Activated T-cell treated with anti-CD3 and anti-CD28 coated beads for 1 hour (primary cell): Measurements from ENCODE around the gene DIRAS3.
"Not testable (repeated sequence)": the region's sequence is repeated elsewhere in the genome, so short reads cannot be mapped to it uniquely, and the experiment has no call there.

Experiments
- DNase-seq: peaks from one replicate; pipeline ENCODE4 v3.0.0-alpha.2; 2020; ENCODE audit warnings: low read depth

DIRAS3 gene, protein sequence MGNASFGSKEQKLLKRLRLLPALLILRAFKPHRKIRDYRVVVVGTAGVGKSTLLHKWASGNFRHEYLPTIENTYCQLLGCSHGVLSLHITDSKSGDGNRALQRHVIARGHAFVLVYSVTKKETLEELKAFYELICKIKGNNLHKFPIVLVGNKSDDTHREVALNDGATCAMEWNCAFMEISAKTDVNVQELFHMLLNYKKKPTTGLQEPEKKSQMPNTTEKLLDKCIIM

DNA sequence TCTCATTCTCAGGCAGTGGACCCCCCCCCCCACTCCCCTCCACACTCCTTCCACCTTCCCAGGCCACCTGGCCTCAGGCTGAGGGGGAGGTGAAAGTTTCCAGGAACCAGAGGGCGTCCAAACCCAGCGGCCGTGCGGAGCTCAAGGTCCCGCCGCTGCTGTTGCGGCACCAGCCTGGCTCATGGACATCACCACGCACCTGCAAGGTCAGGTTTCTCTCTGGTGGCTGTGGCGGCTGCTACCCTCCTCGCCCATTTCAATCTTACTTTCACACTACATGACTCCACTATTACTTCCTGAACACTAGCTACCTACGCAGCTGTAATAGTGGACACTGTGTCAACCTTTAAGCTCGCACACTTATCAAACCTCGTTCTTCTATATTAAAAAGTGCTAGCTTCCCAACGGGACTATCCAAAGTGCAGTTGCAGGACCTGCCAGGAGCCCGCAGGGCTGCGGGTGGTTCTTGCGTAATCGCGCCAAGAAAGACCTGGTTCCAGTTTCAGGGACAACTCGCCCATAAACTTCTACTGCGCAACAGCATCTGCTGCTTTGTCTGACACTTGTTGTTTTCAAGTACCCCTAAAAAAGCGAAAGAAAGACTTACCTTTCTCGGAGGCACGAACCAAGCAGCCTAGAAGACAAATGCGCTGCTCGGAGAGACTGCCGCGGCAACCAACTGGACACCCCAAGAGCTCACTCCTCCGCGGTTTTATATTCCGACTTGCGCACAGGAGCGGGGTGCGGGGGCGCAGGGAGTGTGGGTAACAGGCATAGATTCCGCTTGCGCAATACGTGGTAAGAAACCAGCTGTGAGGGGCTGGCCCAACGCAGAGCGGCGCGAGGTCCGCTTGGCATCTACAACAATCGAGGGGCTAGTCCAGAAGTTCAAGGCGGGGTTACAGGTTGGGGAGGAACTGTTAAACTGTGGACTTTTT, at the start of gene DIRAS3:
TSS of gene DIRAS3 (minus strand) at position 687 of the 938 bp plus-strand sequence. CDS start 3,330 bp downstream, outside the sequence.
- no peak for DNase-seq

DNA sequence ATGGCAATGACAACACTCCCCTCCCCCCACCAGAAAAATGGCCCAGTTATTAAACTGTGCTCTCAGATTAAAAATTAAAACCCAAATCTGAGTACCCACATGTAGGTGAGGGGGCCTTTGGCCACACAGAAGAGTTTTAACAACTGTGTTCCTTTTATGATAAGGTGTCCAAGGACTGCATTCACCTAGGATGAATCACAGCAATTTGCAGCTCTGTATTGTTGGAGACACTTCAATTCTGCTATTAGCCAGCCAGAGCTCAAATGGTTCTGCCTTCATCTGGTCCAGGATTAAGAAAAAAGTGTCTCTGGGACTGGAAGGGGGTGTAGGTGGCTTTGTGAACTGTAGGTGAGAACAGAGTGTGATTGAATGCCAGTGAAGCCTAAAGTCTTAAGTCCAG, 43.3 kb upstream of the DIRAS3 start:
- no peak for DNase-seq

DNA sequence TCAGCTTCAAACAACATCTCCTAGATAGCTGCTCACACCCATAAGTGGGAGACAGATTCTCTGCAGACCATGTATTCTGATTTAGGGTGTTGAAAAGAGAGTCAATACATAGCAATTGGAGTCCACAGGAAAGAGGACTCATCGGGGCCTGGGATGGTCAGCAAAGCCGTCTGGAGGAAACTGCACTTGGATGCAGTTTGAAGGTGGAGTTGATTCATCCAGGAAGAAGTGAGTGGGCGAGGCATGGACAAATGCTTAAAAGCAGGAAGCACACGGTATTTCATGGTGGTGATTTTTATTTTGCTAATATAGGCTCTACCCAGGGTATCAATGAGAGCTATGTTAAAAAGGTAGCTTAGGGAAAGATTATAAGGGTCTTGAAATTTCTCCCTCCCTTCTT, 36.8 kb upstream of the DIRAS3 start:
- DNase-seq, result no peak

DNA sequence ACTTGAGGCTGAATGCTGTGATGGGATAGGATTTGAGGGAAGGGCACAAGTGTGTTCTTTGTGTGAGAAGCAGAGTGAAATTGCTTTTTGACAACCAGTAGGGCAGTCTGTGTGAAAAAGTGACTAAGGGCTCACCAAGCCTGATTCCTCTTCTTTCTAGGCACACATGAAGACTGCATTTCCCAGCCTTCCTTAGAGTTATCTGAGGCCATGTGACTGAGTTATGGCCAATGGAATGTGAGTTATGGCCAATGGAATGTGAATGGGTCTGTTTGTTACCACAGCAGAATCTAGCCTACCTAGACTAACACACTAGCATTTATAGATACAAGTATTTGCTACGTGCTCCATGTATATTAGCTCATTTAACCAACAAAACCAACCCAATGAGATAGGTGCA, 35.3 kb upstream of the DIRAS3 start:
- DNase-seq, result no peak

DNA sequence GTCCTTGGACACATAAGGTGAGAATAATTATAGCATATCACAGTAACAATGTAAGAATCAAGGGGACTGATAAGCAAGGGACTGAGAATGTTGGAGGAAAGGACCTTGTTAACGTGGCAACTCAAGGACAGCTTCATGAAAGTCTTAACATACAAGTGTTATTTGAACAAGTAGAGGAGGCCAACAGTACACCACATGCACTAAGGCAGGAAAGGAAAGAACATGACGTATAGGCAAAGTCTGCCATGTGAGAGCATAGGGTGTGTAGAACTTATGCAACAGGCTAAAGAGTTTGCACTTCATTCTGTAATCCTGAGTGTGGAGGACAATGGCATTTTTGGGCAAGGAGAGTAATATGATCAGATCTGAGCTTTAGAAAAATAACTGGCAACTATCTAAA, 33.3 kb upstream of the DIRAS3 start:
- DNase-seq, result no peak

DNA sequence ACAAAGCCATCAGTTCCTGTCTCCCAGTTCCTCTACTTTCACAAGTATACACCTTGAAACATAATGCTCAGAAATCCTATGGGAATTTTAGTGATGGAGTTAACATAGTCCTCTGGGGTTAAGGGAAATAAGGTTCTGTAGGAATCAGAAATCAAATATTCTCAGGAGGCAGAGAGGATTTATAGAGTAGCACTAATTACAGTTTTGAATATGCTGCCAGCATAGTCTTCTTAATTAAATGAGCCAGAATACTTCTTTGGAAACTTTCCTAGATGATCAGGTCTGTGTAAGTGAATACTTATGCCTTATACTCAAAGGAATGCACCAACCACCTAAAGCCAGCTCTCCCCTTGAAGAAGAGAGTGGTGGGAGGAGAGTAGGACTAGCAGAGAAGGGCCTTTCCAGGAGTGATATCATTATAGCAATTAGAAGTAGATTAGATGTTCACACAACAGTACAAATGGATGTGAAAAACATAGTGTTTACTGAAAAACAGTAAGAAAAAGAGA, 31.4 kb upstream of the DIRAS3 start:
- no peak for DNase-seq

DNA sequence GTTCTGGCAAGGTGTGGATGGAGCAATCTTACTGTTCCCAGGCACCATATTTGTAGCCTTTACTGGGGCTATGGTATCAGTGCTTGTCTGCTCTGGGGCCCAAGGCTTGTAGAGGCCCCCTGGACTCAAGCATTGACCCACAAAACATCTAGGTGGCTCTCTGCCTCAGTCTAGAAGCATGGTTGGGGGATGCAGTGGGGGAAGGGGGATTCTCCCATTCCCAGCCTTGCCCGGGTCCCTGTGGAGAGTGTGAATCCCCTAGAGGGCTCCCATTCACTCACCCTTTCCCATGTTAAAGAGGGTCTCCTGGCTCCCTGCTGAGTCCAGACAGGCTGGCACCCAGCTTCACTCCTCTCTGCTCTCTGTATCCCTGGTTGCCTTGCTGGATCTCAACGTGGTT, 28.2 kb upstream of the DIRAS3 start:
- no peak for DNase-seq

DNA sequence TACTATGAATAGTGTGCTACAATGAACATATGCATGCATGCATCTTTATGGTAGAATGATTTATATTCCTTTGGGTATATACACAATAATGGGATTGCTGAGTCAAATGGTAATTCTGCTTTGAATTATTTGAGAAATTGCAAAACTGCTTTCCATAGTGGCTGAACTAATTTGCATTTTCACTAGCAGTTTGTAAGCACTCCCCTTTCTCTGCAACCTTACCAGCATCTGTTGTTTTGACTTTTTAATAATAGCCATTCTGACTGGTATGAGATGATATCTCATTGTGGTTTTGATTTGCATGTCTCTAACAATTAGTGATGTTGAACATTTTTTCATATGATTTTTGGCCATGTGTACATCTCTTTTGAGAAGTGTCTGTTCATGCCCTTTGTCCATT, 24.0 kb upstream of the DIRAS3 start:
- no peak for DNase-seq

DNA sequence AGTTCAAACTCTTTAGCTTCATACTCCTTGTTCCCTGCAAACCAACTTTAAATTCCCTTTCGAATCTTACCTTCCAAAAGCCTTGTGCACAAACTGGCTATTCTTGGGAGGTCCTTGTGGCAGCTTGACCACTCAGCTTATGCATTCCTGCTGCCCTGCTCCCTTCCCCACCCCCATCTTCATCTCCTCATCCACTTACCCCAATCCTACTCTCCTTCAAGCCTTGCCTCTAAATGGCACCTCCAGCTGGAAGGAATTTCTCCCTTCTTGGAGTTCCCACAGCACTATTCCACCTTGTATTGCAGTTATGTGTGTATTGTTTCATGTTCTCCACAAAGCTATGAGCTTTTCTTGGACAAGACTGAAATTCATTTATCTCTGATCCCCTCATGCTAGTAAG, 15.3 kb upstream of the DIRAS3 start:
- DNase-seq, result no peak

DNA sequence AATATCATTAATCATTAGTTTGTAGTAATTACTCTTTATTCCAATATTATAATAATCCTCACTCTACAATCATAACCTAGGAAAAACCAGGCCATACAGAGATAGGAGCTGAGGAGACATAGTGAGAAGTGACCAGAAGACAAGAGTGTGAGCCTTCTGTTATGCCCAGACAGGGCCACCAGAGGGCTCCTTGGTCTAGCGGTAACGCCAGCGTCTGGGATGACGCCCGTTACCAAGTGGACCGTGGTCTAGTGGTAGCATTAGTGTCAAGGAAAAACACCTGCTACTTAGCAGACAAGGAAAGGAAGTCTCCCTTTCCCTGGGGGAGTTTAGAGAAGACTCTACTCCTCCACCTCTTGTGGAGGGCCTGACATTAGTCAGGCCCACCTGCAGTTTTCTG, 7.6 kb upstream of the DIRAS3 start:
- not testable (repeated sequence) for DNase-seq

DNA sequence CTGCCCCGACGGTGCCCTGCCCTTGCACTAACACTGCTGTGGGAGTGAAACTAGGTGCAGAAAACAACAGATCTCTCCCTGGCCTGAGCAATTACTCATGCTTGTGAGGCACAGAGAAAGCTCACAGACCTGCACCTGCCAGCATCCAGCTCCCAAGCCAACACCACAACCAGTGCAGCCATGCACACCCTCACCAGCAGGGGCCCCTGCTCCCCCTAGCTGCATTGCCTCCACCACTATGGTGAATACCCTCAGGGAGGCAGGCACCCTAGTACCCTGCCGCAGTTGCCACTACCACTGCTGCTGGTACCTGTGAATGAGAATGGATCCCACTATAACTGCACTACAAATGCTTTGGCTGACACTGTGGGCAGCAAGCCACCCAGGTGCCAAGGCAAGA, 7.1 kb upstream of the DIRAS3 start:
- DNase-seq, result no peak

DNA sequence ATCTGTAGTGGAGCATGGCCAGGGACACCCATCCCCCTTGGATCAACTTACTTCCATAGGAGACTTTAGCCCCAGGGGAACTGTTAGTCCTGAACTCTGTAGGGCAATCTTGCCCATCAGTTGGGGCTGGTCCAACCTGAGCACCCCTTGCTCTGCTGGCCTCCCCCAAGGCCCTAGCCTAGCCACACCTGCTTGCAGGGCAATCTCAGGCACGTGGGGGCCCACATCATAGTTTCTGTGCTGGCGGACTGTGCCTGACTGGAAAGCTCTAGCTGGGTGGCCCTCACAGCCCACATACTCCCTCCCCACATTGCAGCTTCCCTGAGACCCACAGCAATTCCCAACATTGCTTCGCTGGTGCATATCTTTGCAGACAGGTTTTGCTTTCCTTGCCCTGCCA, 6.6 kb upstream of the DIRAS3 start:
- DNase-seq, result no peak

DNA sequence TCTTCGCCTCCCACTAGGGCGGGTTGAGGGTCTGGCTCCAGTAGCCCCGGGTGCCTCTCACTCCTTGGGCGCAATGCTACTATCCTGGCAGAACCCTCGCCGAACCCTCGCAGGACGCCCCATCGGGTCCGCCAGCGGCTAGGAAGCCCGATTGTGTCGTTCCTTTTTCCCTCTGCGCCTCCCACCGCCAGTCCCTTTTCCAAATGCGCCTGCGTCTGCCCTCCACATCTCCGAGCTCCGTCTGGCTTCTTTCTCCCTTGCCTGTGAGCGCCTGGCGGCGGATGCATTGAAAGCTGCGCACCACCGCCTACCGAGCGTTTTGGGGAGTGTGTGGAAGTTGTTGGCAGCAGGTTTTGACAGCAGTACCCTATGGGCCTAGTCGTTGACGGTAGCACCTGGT, 1.0 kb upstream of the DIRAS3 start:
- DNase-seq, result no peak

DNA sequence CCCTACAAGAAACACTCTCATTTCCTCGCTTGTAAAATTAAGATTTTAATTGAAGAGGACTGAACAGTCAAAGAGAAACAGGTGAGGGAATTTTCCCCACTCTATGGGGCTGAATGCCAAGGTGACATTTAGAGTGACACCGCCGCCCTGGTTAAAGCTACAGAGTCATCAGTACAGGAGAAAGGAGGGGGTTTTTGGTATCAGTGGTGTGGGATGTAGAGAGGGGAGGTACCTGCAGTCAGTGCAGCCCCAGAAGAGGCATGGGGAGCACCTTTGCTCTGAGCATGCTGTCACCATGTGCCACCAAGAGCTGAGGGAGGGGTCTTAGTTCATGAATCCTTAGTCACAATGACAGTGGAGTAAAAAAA, 2.8 kb downstream of the DIRAS3 start:
- DNase-seq, result no peak

DNA sequence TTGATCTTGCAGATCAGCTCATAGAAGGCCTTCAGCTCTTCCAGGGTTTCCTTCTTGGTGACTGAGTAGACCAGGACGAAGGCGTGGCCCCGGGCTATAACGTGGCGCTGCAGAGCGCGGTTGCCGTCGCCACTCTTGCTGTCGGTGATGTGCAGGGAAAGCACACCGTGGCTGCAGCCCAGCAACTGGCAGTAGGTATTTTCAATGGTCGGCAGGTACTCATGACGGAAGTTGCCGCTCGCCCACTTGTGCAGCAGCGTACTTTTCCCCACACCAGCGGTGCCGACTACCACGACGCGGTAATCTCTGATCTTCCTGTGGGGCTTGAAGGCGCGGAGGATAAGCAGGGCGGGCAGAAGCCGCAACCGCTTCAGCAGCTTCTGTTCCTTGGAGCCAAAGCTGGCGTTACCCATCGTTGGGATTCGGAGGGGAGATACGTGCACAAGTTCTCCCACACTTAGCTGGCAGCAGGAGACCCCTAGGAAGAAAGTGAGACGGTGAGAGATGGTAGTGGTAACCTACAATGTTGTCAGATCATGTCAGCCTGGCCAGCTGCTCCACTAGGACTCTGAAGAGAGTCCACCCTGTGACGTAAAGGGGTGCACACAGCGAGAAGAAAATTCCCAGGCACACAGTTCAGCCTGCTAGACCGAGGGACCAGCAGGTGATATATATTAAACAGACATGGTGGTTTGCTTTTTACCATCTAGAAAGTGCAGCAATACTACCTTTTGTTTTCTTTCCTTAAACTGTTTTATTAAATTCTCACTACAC, 3.4 kb downstream of the DIRAS3 start:
- DNase-seq, result no peak

DNA sequence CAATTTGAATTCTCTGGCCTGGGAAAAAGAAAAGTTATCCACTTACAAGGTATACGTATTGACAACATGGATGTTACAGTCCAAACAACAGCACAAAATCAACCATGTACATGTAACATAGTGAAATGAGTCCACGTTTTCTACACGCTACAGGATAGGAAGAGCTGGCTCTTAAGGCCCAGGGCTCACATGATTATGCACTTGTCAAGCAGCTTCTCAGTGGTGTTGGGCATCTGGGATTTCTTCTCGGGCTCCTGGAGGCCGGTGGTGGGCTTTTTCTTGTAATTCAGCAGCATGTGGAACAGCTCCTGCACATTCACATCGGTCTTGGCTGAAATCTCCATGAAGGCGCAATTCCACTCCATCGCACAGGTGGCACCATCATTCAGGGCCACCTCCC, 4.0 kb downstream of the DIRAS3 start:
- no peak for DNase-seq

DNA sequence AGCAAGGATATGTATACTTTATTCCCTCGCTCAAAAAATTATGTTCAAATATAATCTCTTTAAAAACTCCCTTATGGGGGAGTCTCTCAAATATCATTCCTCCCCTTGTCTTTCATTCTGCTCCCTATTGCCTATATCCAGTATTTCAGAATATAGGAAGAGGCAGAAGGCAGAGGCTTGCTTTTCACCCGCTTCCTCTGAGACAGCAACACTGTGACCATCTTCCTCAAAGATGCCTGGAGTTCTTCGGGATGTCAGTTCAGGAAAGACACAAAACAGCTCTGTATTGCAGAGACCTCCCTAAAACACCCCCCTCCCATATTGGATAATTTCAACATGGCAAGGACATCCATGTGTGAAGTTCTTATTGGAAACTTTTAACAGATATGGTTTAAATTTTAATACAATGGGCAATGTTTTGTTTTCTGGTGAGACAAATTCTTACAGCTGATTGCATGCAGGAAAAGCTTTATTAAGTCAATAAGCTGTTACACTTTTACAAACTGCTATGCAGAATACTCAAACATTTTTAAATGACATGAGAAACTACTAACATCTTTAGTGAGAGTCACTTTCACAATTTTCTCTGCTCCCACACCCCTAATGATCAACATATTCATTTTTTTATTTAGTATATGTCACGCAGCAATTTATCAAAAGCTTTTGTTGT, 4.8 kb downstream of the DIRAS3 start:
- no peak for DNase-seq

DNA sequence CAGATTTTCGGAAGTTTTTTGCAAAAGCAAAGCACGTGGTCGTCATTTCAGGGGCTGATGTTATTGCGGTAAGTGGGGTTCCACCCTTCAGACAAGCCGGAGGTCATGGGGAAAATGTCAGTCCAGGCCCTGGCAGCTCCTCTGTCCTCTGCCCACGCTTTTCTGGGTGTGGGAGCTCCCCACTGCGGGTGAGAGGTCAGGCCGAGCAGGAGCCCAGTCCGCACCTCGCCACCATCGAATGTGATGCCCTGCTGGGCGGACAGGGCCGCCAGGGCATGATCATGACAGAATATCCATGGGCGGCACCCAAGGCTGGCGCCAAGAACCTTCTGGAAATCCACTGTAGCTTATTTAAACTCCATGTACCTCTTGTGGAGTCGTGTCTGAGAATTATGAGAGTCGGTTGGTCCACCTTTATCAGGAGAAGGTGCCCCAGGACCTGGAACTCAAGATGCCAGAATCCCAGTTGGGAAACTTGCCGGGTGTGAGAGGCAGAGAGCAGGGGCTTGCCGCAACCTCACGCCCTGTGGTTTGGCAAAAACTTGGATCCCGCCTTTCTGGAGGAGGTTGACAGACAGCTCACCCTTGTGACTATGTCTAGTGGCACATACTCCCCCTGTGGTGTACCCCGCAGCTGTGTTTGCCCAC, 6.9 kb downstream of the DIRAS3 start:
- no peak for DNase-seq

DNA sequence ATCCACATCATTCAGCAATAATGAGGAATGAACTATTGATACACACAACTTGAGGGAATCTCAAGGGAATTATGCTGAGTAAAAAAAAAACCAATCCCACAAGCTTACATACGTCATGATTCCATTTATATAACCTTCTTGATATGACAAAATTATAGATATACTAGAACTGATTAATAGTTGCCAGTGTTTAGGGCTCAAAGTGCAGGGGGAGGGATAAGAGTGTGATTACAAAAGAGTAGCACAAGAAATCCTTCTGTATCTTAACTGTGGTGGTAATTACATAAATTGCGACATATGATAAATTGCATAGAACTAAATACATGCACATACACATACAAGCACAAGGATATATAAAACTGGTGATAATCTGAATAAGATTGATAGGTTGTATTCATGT, 13.5 kb downstream of the DIRAS3 start:
- no peak for DNase-seq

DNA sequence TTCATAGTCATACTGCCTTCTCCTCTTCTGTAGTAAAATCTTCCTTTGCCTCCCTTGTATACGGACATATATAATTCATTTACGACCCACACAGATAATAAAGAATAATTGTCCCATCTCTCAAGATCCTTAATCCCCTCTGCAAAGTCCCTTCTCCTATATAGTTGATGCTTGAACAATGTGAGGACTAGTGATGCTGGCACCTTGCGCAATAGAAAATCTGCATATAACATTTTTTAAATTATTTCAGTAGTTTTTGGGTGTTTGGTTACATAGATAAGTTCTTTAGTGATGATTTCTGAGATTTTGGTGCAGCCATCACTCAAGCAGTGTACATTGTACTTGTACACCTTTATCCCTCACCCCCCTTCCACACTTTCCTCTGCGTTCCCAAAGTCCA, 21.0 kb downstream of the DIRAS3 start:
- no peak for DNase-seq

DNA sequence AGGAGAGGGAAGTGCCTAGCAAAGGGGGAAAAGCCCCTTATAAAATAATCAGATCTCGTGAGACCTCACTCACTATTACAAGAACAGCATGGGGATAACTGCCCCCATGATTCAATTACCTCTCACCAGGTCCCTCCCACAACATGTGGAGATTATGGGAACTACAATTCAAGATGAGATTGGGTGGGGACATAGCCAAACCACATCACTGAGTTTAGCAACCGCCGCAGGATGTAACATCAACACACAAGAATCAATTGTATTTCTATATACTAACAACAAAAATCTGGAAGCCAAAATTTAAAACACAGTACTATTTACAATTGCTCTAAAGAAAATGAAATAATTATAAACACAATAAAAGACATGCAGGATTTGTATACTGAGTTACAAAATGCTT, 21.9 kb downstream of the DIRAS3 start:
- no peak for DNase-seq
